Right lobe of liver (tissue), 4 donors: ENCODE measurements around the gene SPSB2.

ENCODE experiments used
- CTCF ChIP-seq, 4 donors: fragments of 200-600 bp in 3 of 4; fragments of 450-650 bp in 1 of 4; IDR thresholded peaks; one replicate each; pipeline versions ENCODE4 v1.5.1 to v1.8.0; 2016 to 2022; ENCODE audit warnings: antibody characterized with exemption in 4 of 4, mild to moderate bottlenecking in 2 of 4
- POLR2A ChIP-seq: fragments of 450-650 bp; IDR thresholded peaks from one replicate; pipeline ENCODE4 v1.6.1; 2017; ENCODE audit warnings: antibody characterized with exemption, mild to moderate bottlenecking
- donor health status: DM: no; HTN: no; CAD: no.
- donor health status: DM: no; HTN: no; CAD: no.
- donor health status: DM: no; HTN: yes; CAD: no.

DNA sequence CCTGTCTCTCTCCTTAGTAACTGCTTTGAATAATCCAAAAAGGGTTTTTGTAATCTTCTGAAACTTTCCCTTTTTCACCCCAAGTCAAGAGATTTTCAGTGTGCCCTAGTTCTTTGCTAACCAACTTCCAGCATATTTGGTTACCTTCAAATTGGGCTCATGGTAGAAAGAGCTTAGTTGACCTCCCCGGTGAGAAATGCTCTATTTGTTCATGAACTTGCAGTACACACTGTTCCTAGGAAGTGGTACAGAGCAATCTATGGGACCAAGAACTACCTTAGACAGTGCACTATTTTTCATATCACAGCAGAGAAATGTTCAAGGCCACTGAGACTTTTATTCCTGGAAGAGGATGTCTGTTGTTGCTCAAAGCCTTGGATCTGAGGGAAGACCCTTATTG, 19.5 kb downstream of the SPSB2 start:
- no peak for TF ChIP-seq POLR2A
- TF ChIP-seq CTCF (IDR thresholded peaks at IDR 0.05) = no peak
